Left lung (tissue), 10 donors: ENCODE measurements around the gene RBBP4. TPM values are rescaled to one million over a fixed set of nuclear protein-coding genes. Genes with fewer than 3 reads are reported as not detected.
A peak's percentile ranks its signal among the peaks of the same experiment; 100 is the strongest.

ENCODE experiments used
- ATAC-seq: fragments of 200-7000 bp; cut with Tn5 transposase; one replicate; pipeline ENCODE4 v1.9.1; 2020; ENCODE audit warnings: moderate library complexity
- DNase-seq, 4 donors: peaks; one replicate each; pipeline ENCODE4 v3.0.0-alpha.2; 2013 to 2020
- H3K27ac ChIP-seq, 2 donors: fragments of 200-600 bp; sonication (generic) in 1 of 2; one replicate each; pipeline versions ENCODE4 v1.5.0 to v1.8.0; 2020 to 2021
- H3K27me3 ChIP-seq, 2 donors: fragments of 200-600 bp; sonication (generic) in 1 of 2; one replicate each; pipeline versions ENCODE4 v1.5.0 to v1.8.0; 2020 to 2021
- H3K36me3 ChIP-seq, 2 donors: fragments of 200-600 bp; sonication (generic) in 1 of 2; one replicate each; pipeline versions ENCODE4 v1.5.0 to v1.8.0; 2020 to 2021
- H3K4me1 ChIP-seq, 2 donors: fragments of 200-600 bp; one replicate each; pipeline ENCODE4 v1.8.0; 2021
- H3K4me3 ChIP-seq, 2 donors: fragments of 200-600 bp; sonication (generic) in 1 of 2; one replicate each; pipeline versions ENCODE4 v1.5.0 to v1.8.0; 2020 to 2021; ENCODE audit warnings: mild to moderate bottlenecking in 1 of 2
- H3K9me3 ChIP-seq, 2 donors: fragments of 200-600 bp; sonication (generic) in 1 of 2; one replicate each; pipeline versions ENCODE4 v1.5.0 to v1.8.0; 2020 to 2021
- intact Hi-C, 2 donors: fragments of 100-400 bp; cut with DNase I; formaldehyde crosslinking; loops; one replicate each; pipeline versions ENCODE4 v1.11.2 to v1.14.2; 2022
- polyA plus RNA-seq, 6 donors: library from polyadenylated mRNA; unstranded; fragments of 120-200 nt; gene quantifications; one replicate each; pipeline ENCODE4 v1.2.1, GENCODE V29; 2013; ENCODE audit not compliant: insufficient read length in 6 of 6
- total RNA-seq, 2 donors: library from RNA; stranded (reverse); fragmentation: NEBNext Ultra II Directional; extraction: Animal tissue kit (Norgen Biotek cat#: 25700); gene quantifications; one replicate each; pipeline ENCODE4 v1.2.1, GENCODE V29; 2021
- TF ChIP-seq, protein P1 (sequence below), 2 donors: fragments of 200-600 bp; sonication (generic) in 1 of 2; IDR thresholded peaks; one replicate each; pipeline versions ENCODE4 v1.5.0 to v1.8.0; 2021; ENCODE audit warnings: antibody characterized with exemption in 2 of 2
- donor health status: DM: no; HTN: yes; CAD: no.
- donor health status: DM: no; HTN: no; CAD: no.

RBBP4 gene
- total and polyA plus RNA-seq, 8 donors: 166 to 333 (median 292) TPM

DNA sequence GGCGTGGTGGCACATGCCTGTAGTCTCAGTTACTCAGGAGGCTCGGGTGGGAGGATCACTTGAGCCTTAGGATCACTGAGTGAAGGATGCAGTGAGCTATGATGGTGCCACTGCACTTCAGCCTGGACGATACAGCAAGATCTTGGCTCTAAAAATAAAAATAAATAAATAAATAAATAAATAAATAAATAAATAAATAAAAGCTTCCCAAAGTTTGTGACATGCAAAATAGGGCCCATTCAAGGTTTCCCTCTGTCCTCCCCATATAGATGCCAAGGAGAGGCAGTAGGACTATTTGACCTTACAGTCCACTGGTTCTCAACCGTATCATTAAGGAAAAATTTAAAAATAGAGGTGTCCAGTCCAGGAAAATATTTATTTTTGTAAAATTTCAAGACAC, 41.8 kb upstream of the RBBP4 start:
- DNase-seq (no peak), ATAC-seq (no peak)
- Histone ChIP-seq H3K4me3 (no peak overlapping the region), H3K4me1 (peaks cover 0 to 12% of the 10 kb centered on the region in 2 donors), H3K9me3 (no peaks in the 10 kb centered on the region), H3K27me3 (no peaks in the 10 kb centered on the region), H3K36me3 (peaks cover 0 to 13% of the 10 kb centered on the region in 2 donors), H3K27ac (no peak overlapping the region)
- TF ChIP-seq, protein P1, sequence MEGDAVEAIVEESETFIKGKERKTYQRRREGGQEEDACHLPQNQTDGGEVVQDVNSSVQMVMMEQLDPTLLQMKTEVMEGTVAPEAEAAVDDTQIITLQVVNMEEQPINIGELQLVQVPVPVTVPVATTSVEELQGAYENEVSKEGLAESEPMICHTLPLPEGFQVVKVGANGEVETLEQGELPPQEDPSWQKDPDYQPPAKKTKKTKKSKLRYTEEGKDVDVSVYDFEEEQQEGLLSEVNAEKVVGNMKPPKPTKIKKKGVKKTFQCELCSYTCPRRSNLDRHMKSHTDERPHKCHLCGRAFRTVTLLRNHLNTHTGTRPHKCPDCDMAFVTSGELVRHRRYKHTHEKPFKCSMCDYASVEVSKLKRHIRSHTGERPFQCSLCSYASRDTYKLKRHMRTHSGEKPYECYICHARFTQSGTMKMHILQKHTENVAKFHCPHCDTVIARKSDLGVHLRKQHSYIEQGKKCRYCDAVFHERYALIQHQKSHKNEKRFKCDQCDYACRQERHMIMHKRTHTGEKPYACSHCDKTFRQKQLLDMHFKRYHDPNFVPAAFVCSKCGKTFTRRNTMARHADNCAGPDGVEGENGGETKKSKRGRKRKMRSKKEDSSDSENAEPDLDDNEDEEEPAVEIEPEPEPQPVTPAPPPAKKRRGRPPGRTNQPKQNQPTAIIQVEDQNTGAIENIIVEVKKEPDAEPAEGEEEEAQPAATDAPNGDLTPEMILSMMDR (IDR thresholded peaks at IDR 0.05): no peak
- intact Hi-C loops: no loop called here

DNA sequence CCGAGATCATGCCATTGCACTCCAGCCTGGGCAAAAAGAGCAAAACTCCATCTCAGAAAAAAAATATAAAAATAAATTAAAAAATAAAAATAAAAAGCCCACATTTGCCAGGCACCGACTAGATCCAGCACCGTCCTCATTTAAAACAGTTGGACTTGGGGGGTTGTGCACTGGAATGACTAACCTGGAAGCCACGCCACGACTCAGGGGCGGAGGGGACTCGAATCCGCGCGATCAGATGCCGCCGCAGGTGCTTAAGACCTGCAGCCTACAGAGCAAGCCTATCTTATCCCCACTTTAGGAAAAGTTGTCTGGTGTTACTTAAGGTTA, 39.2 kb upstream of the RBBP4 start:
- TF ChIP-seq, protein P1 (IDR thresholded peaks at IDR 0.05): no peak
- H3K36me3 ChIP-seq: peaks cover 0 to 3% of the 10 kb centered on the region in 2 donors
- no peaks in the 10 kb centered on the region for H3K9me3 ChIP-seq
- no peak for DNase-seq
- ATAC-seq: no peak
- H3K27me3 ChIP-seq: no peaks in the 10 kb centered on the region
- peak overlapping the region; percentile 36 to 44 for H3K4me3 ChIP-seq
- peaks cover 0 to 12% of the 10 kb centered on the region in 2 donors for H3K4me1 ChIP-seq
- intact Hi-C loops: no loop called here
- peak overlapping the region; percentile 3 to 63 for H3K27ac ChIP-seq

DNA sequence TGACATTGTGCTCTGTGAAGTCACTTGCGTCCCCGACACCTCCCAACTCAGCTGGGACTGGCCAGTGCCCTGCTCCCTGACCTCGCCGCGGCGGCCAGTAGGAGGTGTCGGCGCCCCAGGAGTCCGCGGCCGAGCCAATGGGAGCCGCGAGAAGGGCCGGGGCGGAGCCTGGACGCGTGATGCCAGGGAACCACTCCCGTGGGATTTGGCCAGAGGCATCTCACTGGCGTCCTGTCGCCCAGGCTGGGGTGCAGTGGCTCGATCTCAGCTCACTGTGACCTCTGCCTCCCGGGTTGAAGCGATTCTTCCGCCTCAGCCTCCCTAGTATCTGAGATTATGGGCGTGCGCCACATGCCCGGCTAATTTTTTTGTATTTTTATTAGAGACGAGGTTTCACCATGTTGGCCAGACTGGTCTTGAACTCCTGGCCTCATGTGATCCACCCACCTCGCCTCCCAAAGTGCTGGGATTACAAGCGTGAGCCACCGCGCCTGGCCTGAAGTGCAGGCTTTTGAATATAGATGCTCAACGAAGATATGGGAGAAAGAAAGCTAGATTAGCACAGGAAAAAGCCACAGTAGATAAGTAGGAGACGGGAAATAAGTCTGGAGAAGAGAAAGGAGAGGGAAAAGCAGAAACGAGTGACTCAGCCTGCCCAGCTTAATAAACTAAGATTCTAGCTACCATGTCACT, 38.7 kb upstream of the RBBP4 start:
- Histone ChIP-seq H3K4me3 (peak overlapping the region; percentile 36 to 44), H3K27me3 (no peaks in the 10 kb centered on the region), H3K9me3 (no peaks in the 10 kb centered on the region), H3K27ac (peak overlapping the region; percentile 3 to 63), H3K4me1 (peaks cover 0 to 12% of the 10 kb centered on the region in 2 donors), H3K36me3 (no peaks in the 10 kb centered on the region)
- ATAC-seq: peak; percentile 100
- DNase-seq: peak; percentile 27 to 96 (median 74)
- TF ChIP-seq, protein P1 (IDR thresholded peaks at IDR 0.05): peak; percentile 24 to 37
- intact Hi-C loops: no loop called here

DNA sequence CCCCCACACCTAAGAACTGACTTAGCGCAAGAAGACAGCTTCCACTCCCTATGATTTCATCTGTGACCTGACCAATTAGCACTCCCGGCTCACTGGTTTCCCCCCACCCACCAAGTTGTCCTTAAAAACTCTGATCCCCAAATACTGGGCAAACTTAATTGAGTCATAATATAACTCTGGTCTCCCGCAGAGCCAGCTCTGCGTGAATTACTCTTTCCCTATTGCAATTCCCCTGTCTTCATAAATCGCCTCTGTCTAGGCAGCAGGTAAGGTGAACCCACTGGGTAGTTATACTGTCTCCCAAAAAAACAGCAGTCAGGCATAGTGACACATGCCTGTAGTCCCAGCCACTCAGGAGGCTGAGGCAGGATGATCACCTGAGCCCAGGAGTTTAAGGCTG, 37.5 kb upstream of the RBBP4 start:
- ATAC-seq (no peak), DNase-seq (no peak)
- TF ChIP-seq, protein P1 (IDR thresholded peaks at IDR 0.05): no peak
- Histone ChIP-seq H3K27ac (no peak overlapping the region), H3K36me3 (peaks cover 0 to 2% of the 10 kb centered on the region in 2 donors), H3K9me3 (no peaks in the 10 kb centered on the region), H3K27me3 (no peaks in the 10 kb centered on the region), H3K4me1 (peaks cover 0 to 12% of the 10 kb centered on the region in 2 donors), H3K4me3 (no peak overlapping the region)
- intact Hi-C loops: no loop called here

DNA sequence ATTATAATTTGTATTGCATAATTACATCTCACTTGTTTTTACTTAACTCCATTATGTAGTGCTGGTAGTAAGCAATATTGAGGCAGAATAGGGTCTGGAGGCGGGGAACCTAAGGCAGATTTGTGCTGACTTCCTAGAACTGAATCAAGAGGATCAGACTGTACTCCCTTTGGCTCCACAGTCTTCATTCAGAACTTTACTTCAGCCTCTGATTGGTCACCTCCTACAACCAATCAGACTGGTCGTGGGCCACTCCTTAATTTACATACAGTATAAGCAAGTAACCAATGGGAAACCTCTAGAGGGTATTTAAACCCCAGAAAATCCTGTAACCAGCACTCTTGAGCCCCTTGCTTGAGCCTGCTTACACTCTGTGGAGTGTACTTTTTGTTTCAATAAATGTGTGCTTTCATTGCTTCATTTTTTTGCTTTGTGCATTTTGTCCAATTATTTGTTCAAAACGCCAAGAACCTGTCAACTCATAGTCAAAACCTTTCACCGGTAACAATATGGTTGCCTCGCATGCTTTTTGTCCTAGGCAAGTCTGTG, 32.3 kb upstream of the RBBP4 start:
- no peak for ATAC-seq
- intact Hi-C loops: no loop called here
- no peaks in the 10 kb centered on the region for H3K9me3 ChIP-seq

More for the DNA sequence above, 32.3 kb upstream of the RBBP4 start:
- Histone ChIP-seq H3K4me3 (no peak overlapping the region), H3K4me1 (no peaks in the 10 kb centered on the region), H3K36me3 (peaks cover 0 to 26% of the 10 kb centered on the region in 2 donors), H3K27ac (no peak overlapping the region), H3K27me3 (no peaks in the 10 kb centered on the region)
- TF ChIP-seq, protein P1 (IDR thresholded peaks at IDR 0.05): no peak
- no peak for DNase-seq
